NB4 (cell line): ENCODE data around the gene BMAL1.

Source experiments
- MYC ChIP-seq: IDR thresholded peaks from 2 replicates; pipeline ENCODE4 v1.6.1; 2011; ENCODE audit warnings: low read depth, low read length
- TF ChIP-seq, protein P1 (sequence below): IDR thresholded peaks from one replicate; pipeline ENCODE4 v1.5.1; 2012; ENCODE audit warnings: low read depth, low read length
- TF ChIP-seq, protein P2 (sequence below): IDR thresholded peaks from 2 replicates; pipeline ENCODE4 v1.6.1; 2011; ENCODE audit warnings: low read depth, low read length

DNA sequence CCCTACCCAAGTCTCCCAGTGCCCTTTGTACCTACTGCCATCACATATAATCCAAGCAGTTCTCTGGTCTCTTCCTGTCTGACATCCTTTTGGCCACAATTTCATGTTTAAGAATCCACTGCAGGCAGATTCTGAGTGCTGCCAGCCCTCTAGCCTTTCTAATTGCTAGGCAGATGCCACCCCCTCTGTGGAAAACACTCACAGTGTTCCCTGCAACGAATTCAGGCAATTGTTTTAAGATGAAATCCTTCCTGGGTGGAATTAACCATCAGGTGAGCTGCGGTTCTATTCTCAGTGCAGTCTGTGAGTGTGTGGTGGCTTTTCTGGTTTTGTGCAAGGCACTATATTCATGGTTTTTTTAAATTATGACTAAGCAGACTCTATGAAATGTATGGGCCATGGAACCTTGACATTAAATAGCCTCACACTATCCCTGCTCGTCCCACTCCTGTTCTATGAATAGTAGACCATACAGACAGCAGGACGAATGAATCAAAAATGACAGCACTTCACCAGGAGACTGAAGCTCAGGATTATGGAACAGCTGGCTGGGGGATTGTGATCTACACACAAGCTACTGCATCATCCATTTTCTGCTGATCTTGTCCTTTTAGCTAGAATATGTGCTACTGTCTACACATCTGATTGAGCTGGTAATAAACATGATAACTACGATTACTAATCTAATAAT, 29.8 kb upstream of the BMAL1 start:
- TF ChIP-seq, protein P1, sequence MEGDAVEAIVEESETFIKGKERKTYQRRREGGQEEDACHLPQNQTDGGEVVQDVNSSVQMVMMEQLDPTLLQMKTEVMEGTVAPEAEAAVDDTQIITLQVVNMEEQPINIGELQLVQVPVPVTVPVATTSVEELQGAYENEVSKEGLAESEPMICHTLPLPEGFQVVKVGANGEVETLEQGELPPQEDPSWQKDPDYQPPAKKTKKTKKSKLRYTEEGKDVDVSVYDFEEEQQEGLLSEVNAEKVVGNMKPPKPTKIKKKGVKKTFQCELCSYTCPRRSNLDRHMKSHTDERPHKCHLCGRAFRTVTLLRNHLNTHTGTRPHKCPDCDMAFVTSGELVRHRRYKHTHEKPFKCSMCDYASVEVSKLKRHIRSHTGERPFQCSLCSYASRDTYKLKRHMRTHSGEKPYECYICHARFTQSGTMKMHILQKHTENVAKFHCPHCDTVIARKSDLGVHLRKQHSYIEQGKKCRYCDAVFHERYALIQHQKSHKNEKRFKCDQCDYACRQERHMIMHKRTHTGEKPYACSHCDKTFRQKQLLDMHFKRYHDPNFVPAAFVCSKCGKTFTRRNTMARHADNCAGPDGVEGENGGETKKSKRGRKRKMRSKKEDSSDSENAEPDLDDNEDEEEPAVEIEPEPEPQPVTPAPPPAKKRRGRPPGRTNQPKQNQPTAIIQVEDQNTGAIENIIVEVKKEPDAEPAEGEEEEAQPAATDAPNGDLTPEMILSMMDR, result no peak
- TF ChIP-seq, protein P2, sequence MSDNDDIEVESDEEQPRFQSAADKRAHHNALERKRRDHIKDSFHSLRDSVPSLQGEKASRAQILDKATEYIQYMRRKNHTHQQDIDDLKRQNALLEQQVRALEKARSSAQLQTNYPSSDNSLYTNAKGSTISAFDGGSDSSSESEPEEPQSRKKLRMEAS, result no peak
- TF ChIP-seq MYC, result no peak
